H1 (cell line): ENCODE results near the gene BAK1. TPM values are rescaled to one million over a fixed set of nuclear protein-coding genes. Genes with fewer than 3 reads are reported as not detected.

ENCODE experiments used
- CTCF ChIA-PET: fragments of 300-600 bp; sonication (Branson Sonifier 250); formaldehyde crosslinking; loops from one replicate; lab custom pipeline; 2021; ENCODE audit not compliant: partially characterized antibody; lab: Charles Lee
- POLR2A ChIA-PET: fragments of 300-600 bp; sonication (Branson Sonifier 250); formaldehyde crosslinking; loops from one replicate; lab custom pipeline; 2021; ENCODE audit warnings: inconsistent platforms; ENCODE audit not compliant: partially characterized antibody; lab: Charles Lee
- DNase-seq, 2 experiments: peaks; one replicate each; pipeline versions ENCODE4 v3.0.0 to v3.0.0-alpha.2; 2010 to 2022; ENCODE audit warnings: low spot score in 2 of 2, low read depth in 1 of 2, mixed read lengths in 1 of 2
- FAIRE-seq: peaks from 2 replicates; lab custom pipeline; 2011; peaks lifted over from hg19 to GRCh38; lab: Jason Lieb, UNC
- H2AFZ ChIP-seq: 2 replicates; pipeline ENCODE4 v1.8.1; 2012; ENCODE audit warnings: low read length, inconsistent platforms
- H2AK5ac ChIP-seq: 2 replicates; pipeline ENCODE4 v1.6.1; 2013; ENCODE audit warnings: low read depth, low read length
- H2BK120ac ChIP-seq: replicated peaks from 2 replicates; pipeline ENCODE3; 2013; ENCODE audit warnings: low read depth, low read length, inconsistent platforms
- H2BK12ac ChIP-seq: 2 replicates; pipeline ENCODE4 v1.6.1; 2013; ENCODE audit warnings: low read depth, low read length
- H2BK15ac ChIP-seq: 2 replicates; pipeline ENCODE4 v1.6.1; 2013; ENCODE audit warnings: low read length
- H2BK20ac ChIP-seq: 2 replicates; pipeline ENCODE4 v1.6.1; 2013; ENCODE audit warnings: low read length
- H2BK5ac ChIP-seq: 2 replicates; pipeline ENCODE4 v1.6.1; 2013; ENCODE audit warnings: low read depth, low read length
- H3K14ac ChIP-seq: 2 replicates; pipeline ENCODE4 v1.6.1; 2013; ENCODE audit warnings: inconsistent platforms; ENCODE audit not compliant: insufficient read length
- H3K18ac ChIP-seq: 2 replicates; pipeline ENCODE4 v1.6.1; 2013; ENCODE audit warnings: low read length; ENCODE audit errors: extremely low read depth
- H3K23ac ChIP-seq: 2 replicates; pipeline ENCODE4 v1.6.1; 2013; ENCODE audit warnings: inconsistent platforms; ENCODE audit not compliant: insufficient read length
- H3K23me2 ChIP-seq: 2 replicates; pipeline ENCODE4 v1.6.1; 2013; ENCODE audit warnings: low read depth, low read length
- H3K27ac ChIP-seq: 2 replicates; pipeline ENCODE4 v1.6.1; 2011; ENCODE audit warnings: low read depth, low read length, inconsistent platforms
- H3K27me3 ChIP-seq, 4 experiments: replicated peaks in 1 of 4; 1 replicate in 1 of 4; 2 replicates in 3 of 4; pipeline versions ENCODE4 v1.6.1 to v1.8.1; 2011 to 2013; ENCODE audit warnings: low read length in 3 of 4, mild to moderate bottlenecking in 3 of 4, inconsistent platforms in 2 of 4, mixed read lengths in 2 of 4, moderate library complexity in 1 of 4; ENCODE audit not compliant: control insufficient read depth in 3 of 4, insufficient read depth in 3 of 4; ENCODE audit errors: extremely low read depth in 1 of 4
- H3K36me3 ChIP-seq, 4 experiments: 2 replicates each; pipeline versions ENCODE4 v1.6.1 to v1.8.1; 2011 to 2013; ENCODE audit warnings: mild to moderate bottlenecking in 4 of 4, low read length in 3 of 4, moderate library complexity in 2 of 4, control low read depth in 1 of 4, inconsistent platforms in 1 of 4; ENCODE audit not compliant: insufficient read depth in 4 of 4, control insufficient read depth in 2 of 4
- H3K4ac ChIP-seq: replicated peaks from 2 replicates; pipeline ENCODE3; 2013; ENCODE audit warnings: low read length, low read depth, mixed read lengths, inconsistent platforms; ENCODE audit not compliant: insufficient read length
- H3K4me1 ChIP-seq, 4 experiments: replicated peaks in 1 of 4; 1 replicate in 1 of 4; 2 replicates in 3 of 4; pipeline versions ENCODE4 v1.6.1 to v1.8.1; 2011 to 2013; ENCODE audit warnings: low read length in 3 of 4, inconsistent platforms in 2 of 4, mixed read lengths in 1 of 4; ENCODE audit not compliant: insufficient read depth in 4 of 4, control insufficient read depth in 3 of 4
- H3K4me2 ChIP-seq, 2 experiments: 2 replicates each; pipeline versions ENCODE4 v1.6.1 to v1.8.1; 2011 to 2013; ENCODE audit warnings: low read depth in 2 of 2, low read length in 2 of 2, control low read depth in 1 of 2, inconsistent platforms in 1 of 2, mild to moderate bottlenecking in 1 of 2; ENCODE audit not compliant: insufficient read depth in 1 of 2
- H3K4me3 ChIP-seq, 4 experiments: fragments of 200-600, 300-600 bp in 1 of 4; sonication (generic), shearing (Covaris generic), sonication (Bioruptor Twin) in 1 of 4; 2 replicates each; pipeline versions ENCODE4 v1.5.1 to v1.8.1; 2011 to 2016; ENCODE audit warnings: low read length in 4 of 4, low read depth in 3 of 4, control low read depth in 2 of 4, inconsistent platforms in 2 of 4, mild to moderate bottlenecking in 2 of 4, mixed read lengths in 1 of 4, moderate library complexity in 1 of 4; ENCODE audit not compliant: insufficient read depth in 2 of 4; ENCODE audit errors: extremely low read depth in 1 of 4
- H3K56ac ChIP-seq: replicated peaks from 2 replicates; pipeline ENCODE3; 2013; ENCODE audit warnings: low read depth, mild to moderate bottlenecking, mixed read lengths, low read length, inconsistent platforms; ENCODE audit not compliant: insufficient read length
- H3K79me1 ChIP-seq: 2 replicates; pipeline ENCODE4 v1.6.1; 2013; ENCODE audit warnings: low read depth, low read length, control low read depth
- H3K79me2 ChIP-seq, 2 experiments: 2 replicates each; pipeline versions ENCODE4 v1.6.1 to v1.8.1; 2012 to 2013; ENCODE audit warnings: low read length in 2 of 2, mild to moderate bottlenecking in 2 of 2, inconsistent platforms in 1 of 2; ENCODE audit not compliant: insufficient read depth in 2 of 2, control insufficient read depth in 1 of 2
- H3K9ac ChIP-seq, 4 experiments: replicated peaks in 1 of 4; 1 replicate in 1 of 4; 2 replicates in 3 of 4; pipeline versions ENCODE4 v1.6.1 to v1.8.1; 2011 to 2013; ENCODE audit warnings: low read depth in 3 of 4, low read length in 3 of 4, control low read depth in 2 of 4, mild to moderate bottlenecking in 2 of 4, moderate library complexity in 2 of 4, inconsistent platforms in 1 of 4; ENCODE audit errors: extremely low read depth in 1 of 4
- H3K9me3 ChIP-seq, 2 experiments: 2 replicates each; pipeline versions ENCODE4 v1.6.1 to v1.8.1; 2012 to 2013; ENCODE audit warnings: mild to moderate bottlenecking in 2 of 2, moderate library complexity in 2 of 2, control low read depth in 1 of 2, inconsistent platforms in 1 of 2, low read depth in 1 of 2, low read length in 1 of 2, mixed read lengths in 1 of 2; ENCODE audit not compliant: insufficient read depth in 2 of 2
- H4K20me1 ChIP-seq, 2 experiments: replicated peaks in 1 of 2; 2 replicates each; pipeline versions ENCODE3 to v1.8.1; 2011 to 2013; ENCODE audit warnings: inconsistent platforms in 2 of 2, low read length in 2 of 2, mild to moderate bottlenecking in 1 of 2; ENCODE audit not compliant: insufficient read depth in 2 of 2, control insufficient read depth in 1 of 2
- H4K5ac ChIP-seq: 2 replicates; pipeline ENCODE4 v1.6.1; 2013; ENCODE audit warnings: low read length, low read depth, mixed read lengths, inconsistent platforms; ENCODE audit not compliant: insufficient read length
- H4K8ac ChIP-seq: 2 replicates; pipeline ENCODE4 v1.8.0; 2013; ENCODE audit warnings: mild to moderate bottlenecking, moderate library complexity, low read length, inconsistent platforms; ENCODE audit not compliant: insufficient read depth; ENCODE audit errors: extremely low read depth
- H4K91ac ChIP-seq: replicated peaks from 2 replicates; pipeline ENCODE3; 2013; ENCODE audit warnings: low read length, mixed read lengths, inconsistent platforms; ENCODE audit not compliant: insufficient read length
- ATF3 ChIP-seq: IDR thresholded peaks from 2 replicates; pipeline ENCODE4 v1.6.1; 2011; ENCODE audit warnings: low read depth, mild to moderate bottlenecking, low read length; ENCODE audit not compliant: insufficient read depth
- BACH1 ChIP-seq: IDR thresholded peaks from 2 replicates; pipeline ENCODE4 v1.6.1; 2012; ENCODE audit warnings: low read length, improper control_type of control experiment
- BCL11A ChIP-seq, 2 experiments: IDR thresholded peaks; one replicate each; pipeline ENCODE4 v1.6.1; 2011; ENCODE audit warnings: low read depth in 2 of 2, low read length in 2 of 2, mild to moderate bottlenecking in 2 of 2
- BRCA1 ChIP-seq: IDR thresholded peaks from 2 replicates; pipeline ENCODE4 v1.6.1; 2012; ENCODE audit warnings: low read depth, low read length, improper control_type of control experiment
- CBX5 ChIP-seq: fragments of 300-800, 300-1000 bp; sonication (generic); IDR thresholded peaks from 2 replicates; pipeline ENCODE4 v1.7.1; 2016; ENCODE audit warnings: antibody characterized with exemption, low read length, low read depth
- GABPA ChIP-seq: IDR thresholded peaks from 2 replicates; pipeline ENCODE4 v1.6.1; 2011; ENCODE audit warnings: mild to moderate bottlenecking, low read length, moderate library complexity, borderline replicate concordance; ENCODE audit not compliant: insufficient read depth
- HDAC6 ChIP-seq: IDR thresholded peaks from one replicate; pipeline ENCODE4 v1.7.1; 2012; ENCODE audit warnings: low read depth, mild to moderate bottlenecking, inconsistent platforms, low read length, moderate library complexity
- JUND ChIP-seq: IDR thresholded peaks from 2 replicates; pipeline ENCODE4 v1.6.1; 2011; ENCODE audit warnings: mild to moderate bottlenecking, improper control_type of control experiment, low read length
- POLR2A ChIP-seq, 2 experiments: IDR thresholded peaks; 1 replicate in 1 of 2; 2 replicates in 1 of 2; pipeline ENCODE4 v1.6.1; 2011; ENCODE audit warnings: low read depth in 2 of 2, low read length in 2 of 2, mild to moderate bottlenecking in 2 of 2; ENCODE audit errors: control extremely low read depth in 1 of 2
- SIRT6 ChIP-seq: IDR thresholded peaks from one replicate; pipeline ENCODE4 v1.7.1; 2012; ENCODE audit warnings: low read length, inconsistent platforms
- SP2 ChIP-seq: IDR thresholded peaks from 2 replicates; pipeline ENCODE4 v1.6.1; 2012; ENCODE audit warnings: mild to moderate bottlenecking, low read length, inconsistent platforms
- SP4 ChIP-seq: IDR thresholded peaks from 2 replicates; pipeline ENCODE4 v1.6.1; 2012; ENCODE audit warnings: low read length, inconsistent platforms
- WGBS, 2 experiments: shearing (Covaris generic) in 1 of 2; methylation state at CpG; one replicate each; pipeline versions ENCODE4 v1.1.6 to v1.1.7; 2013 to 2015; ENCODE audit warnings: low lambda C conversion rate in 2 of 2, mixed read lengths in 2 of 2, inconsistent platforms in 1 of 2, low coverage in 1 of 2, missing lambda C conversion rate in 1 of 2; ENCODE audit not compliant: insufficient replicate concordance in 2 of 2, insufficient coverage in 1 of 2, insufficient read length in 1 of 2; ENCODE audit errors: extremely low coverage in 1 of 2, missing lambda C conversion rate in 1 of 2; 5-methylcytosine and 5-hydroxymethylcytosine counted together
- polyA plus RNA-seq, 7 experiments: library from polyadenylated mRNA; depleted of rRNA in 3 of 7; stranded (reverse) in 5 of 7; unstranded in 2 of 7; fragments of >200 nt in 5 of 7; fragments of 200-250 nt in 2 of 7; gene quantifications; 1 replicate in 5 of 7; 2 replicates in 1 of 7; 4 replicates in 1 of 7; pipeline versions ENCODE4 v1.2.1 to v1.2.3, GENCODE V29; 2011 to 2013; ENCODE audit warnings: missing spikeins in 2 of 7, mixed read lengths in 2 of 7
- total RNA-seq: library from RNA; stranded (reverse); fragmentation: NEBNext Ultra II Directional; extraction: Animal tissue kit (Norgen Biotek cat#: 25700); gene quantifications from 2 replicates; pipeline ENCODE4 v1.2.1, GENCODE V29; 2021
- TF ChIP-seq, protein P1 (sequence below): IDR thresholded peaks from 2 replicates; pipeline ENCODE4 v1.6.1; 2012; ENCODE audit warnings: inconsistent platforms

BAK1 gene
- total and polyA plus RNA-seq, 2 of the 8 experiments (the other 6 are each of a cell fraction or from before 2014, with no cell fraction given), result 43.3 to 43.4 TPM

- H3K56ac ChIP-seq, result no peak overlapping the region
- no peaks in the 10 kb centered on the region; the same call in 1 of the 2 replicates for H3K23me2 ChIP-seq
- H2BK12ac ChIP-seq, result peak overlapping the region; percentile 21; the same call in 1 of the 2 replicates
- H3K79me1 ChIP-seq, result no peaks in the 10 kb centered on the region
- no peak overlapping the region for H3K18ac ChIP-seq
- peaks cover 5 to 28% (median 18%) of the 10 kb centered on the region in 4 experiments for H3K4me1 ChIP-seq
- H3K79me2 ChIP-seq, result no peaks in the 10 kb centered on the region
- FAIRE-seq, result no peak
- H3K4me2 ChIP-seq, result no peak overlapping the region
- no peak overlapping the region for H3K4me3 ChIP-seq
- no peak for TF ChIP-seq SP4
- TF ChIP-seq JUND, result no peak
- TF ChIP-seq, protein P1, sequence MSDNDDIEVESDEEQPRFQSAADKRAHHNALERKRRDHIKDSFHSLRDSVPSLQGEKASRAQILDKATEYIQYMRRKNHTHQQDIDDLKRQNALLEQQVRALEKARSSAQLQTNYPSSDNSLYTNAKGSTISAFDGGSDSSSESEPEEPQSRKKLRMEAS, result no peak
- TF ChIP-seq GABPA, result no peak
- no peak for TF ChIP-seq BCL11A (IDR thresholded peaks at IDR 0.05; ENCODE audit: low read depth in 2 of 2, low read length in 2 of 2)
- no peak for TF ChIP-seq BRCA1
- TF ChIP-seq SP2, result no peak
- no peak for TF ChIP-seq ATF3
- TF ChIP-seq SIRT6, result no peak
- no peak for TF ChIP-seq POLR2A (IDR thresholded peaks at IDR 0.05; ENCODE audit: control extremely low read depth in 1 of 2, low read depth in 2 of 2, low read length in 2 of 2)
- no peak for TF ChIP-seq CBX5
- TF ChIP-seq BACH1, result no peak
- TF ChIP-seq HDAC6, result no peak
- TF ChIP-seq, all 59 proteins: peak for 0
- 58% methylated on average over 4 of the region's 4 CpGs; no CpG with 5 or more reads in 1 of the 2 experiments for WGBS, 2 experiments
- no peak overlapping the region for H3K4ac ChIP-seq
- ChIA-PET POLR2A (interaction anchor here (0.9 to 2.3 kb wide), 5 partner anchors 9 to 122 kb away, joined by 3 to 7 read pairs (median 4); partner anchors contain the start of genes BAK1, ITPR3 and UQCC2), CTCF (interaction anchor here (0.8 to 9.2 kb wide), 36 partner anchors 10 to 229 kb away, joined by 3 to 131 read pairs (median 5); partner anchors contain the start of genes BAK1, IP6K3 and ITPR3)
- H2BK5ac ChIP-seq, result no peak overlapping the region
- no peak overlapping the region for H3K14ac ChIP-seq
- H3K27me3 ChIP-seq, result no peaks in the 10 kb centered on the region
- H2AK5ac ChIP-seq, result no peak overlapping the region
- H3K9me3 ChIP-seq, result no peaks in the 10 kb centered on the region
- no peak overlapping the region for H2AFZ ChIP-seq
- H3K36me3 ChIP-seq, result no peaks in the 10 kb centered on the region
- H4K91ac ChIP-seq, result no peak overlapping the region
- H3K27ac ChIP-seq, result no peak overlapping the region
- H4K20me1 ChIP-seq, result no peaks in the 10 kb centered on the region
- no peak overlapping the region for H3K23ac ChIP-seq
- no peak overlapping the region for H3K9ac ChIP-seq
- H2BK120ac ChIP-seq, result no peak overlapping the region
- no peak overlapping the region for H2BK20ac ChIP-seq
- no peak overlapping the region for H4K5ac ChIP-seq
- H2BK15ac ChIP-seq, result 0 out of 2 replicates have a peak overlapping the region, but pooled peaks have one; percentile 88
- DNase-seq, result no peak
- H4K8ac ChIP-seq, result no peak overlapping the region
These were observed 9.3 kb upstream of the BAK1 start for GRCh38 chr6:33589392-33589730.
